HFFc6 (cell line): ENCODE results near the gene PAK1. TPM values are rescaled to one million over a fixed set of nuclear protein-coding genes. Genes with fewer than 3 reads are reported as not detected.

Experiments used
- DNase-seq: peaks from one replicate; pipeline ENCODE4 v3.0.0-alpha.2; 2018
- H3K27ac Mint-ChIP-seq: 2 replicates; pipeline ENCODE4 v1.8.0; 2020; ENCODE audit warnings: mild to moderate bottlenecking, mixed read lengths
- H3K27me3 Mint-ChIP-seq: 2 replicates; pipeline ENCODE4 v1.8.0; 2021; ENCODE audit warnings: mild to moderate bottlenecking, moderate library complexity, mixed read lengths; ENCODE audit not compliant: insufficient read depth
- H3K36me3 Mint-ChIP-seq: 2 replicates; pipeline ENCODE4 v1.8.0; 2021; ENCODE audit warnings: low read depth, mixed read lengths
- H3K4me1 Mint-ChIP-seq: 2 replicates; pipeline ENCODE4 v1.8.0; 2020; ENCODE audit warnings: low read depth, mixed read lengths
- H3K4me3 Mint-ChIP-seq: 2 replicates; pipeline ENCODE4 v1.8.0; 2020; ENCODE audit warnings: mild to moderate bottlenecking, moderate library complexity, mixed read lengths
- H3K9me3 Mint-ChIP-seq: 2 replicates; pipeline ENCODE4 v1.8.0; 2020; ENCODE audit warnings: mild to moderate bottlenecking, mixed read lengths
- total RNA-seq, 6 experiments: library from RNA; stranded (reverse); fragmentation: NEBNext Ultra II Directional; extraction: Animal tissue kit (Norgen Biotek cat#: 25700); gene quantifications; 2 replicates in 1 of 6; 3 replicates in 5 of 6; pipeline ENCODE4 v1.2.3, GENCODE V29; 2021
- TF ChIP-seq, protein P1 (sequence below): fragments of 200-600 bp; sonication (generic); IDR thresholded peaks from 2 replicates; pipeline ENCODE4 v1.5.0; 2021; ENCODE audit warnings: antibody characterized with exemption, mild to moderate bottlenecking

The PAK1 gene
- total RNA-seq, 6 experiments from 2014 or later = 41.7 to 52.2 (median 48.8) TPM

- peaks cover 3% of the 10 kb centered on the region; the same call in 1 of the 2 replicates for H3K9me3 Mint-ChIP-seq
- TF ChIP-seq, protein P1, sequence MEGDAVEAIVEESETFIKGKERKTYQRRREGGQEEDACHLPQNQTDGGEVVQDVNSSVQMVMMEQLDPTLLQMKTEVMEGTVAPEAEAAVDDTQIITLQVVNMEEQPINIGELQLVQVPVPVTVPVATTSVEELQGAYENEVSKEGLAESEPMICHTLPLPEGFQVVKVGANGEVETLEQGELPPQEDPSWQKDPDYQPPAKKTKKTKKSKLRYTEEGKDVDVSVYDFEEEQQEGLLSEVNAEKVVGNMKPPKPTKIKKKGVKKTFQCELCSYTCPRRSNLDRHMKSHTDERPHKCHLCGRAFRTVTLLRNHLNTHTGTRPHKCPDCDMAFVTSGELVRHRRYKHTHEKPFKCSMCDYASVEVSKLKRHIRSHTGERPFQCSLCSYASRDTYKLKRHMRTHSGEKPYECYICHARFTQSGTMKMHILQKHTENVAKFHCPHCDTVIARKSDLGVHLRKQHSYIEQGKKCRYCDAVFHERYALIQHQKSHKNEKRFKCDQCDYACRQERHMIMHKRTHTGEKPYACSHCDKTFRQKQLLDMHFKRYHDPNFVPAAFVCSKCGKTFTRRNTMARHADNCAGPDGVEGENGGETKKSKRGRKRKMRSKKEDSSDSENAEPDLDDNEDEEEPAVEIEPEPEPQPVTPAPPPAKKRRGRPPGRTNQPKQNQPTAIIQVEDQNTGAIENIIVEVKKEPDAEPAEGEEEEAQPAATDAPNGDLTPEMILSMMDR = no peak
- H3K36me3 Mint-ChIP-seq = peaks cover 34% of the 10 kb centered on the region
- peak overlapping the region; percentile 63 for H3K27ac Mint-ChIP-seq
- H3K4me1 Mint-ChIP-seq = peaks cover 74% of the 10 kb centered on the region
- no peak overlapping the region for H3K4me3 Mint-ChIP-seq
- DNase-seq = peak; percentile 36
- no peaks in the 10 kb centered on the region for H3K27me3 Mint-ChIP-seq
Observed at GRCh38 chr11:77381729-77382665, 91.9 kb downstream of the PAK1 start.

- Mint-ChIP-seq H3K36me3 (peaks cover 40% of the 10 kb centered on the region), H3K4me3 (no peak overlapping the region)
- TF ChIP-seq, protein P1 = no peak
Observed at GRCh38 chr11:77379934-77380333, 94.0 kb downstream of the PAK1 start.

DNA sequence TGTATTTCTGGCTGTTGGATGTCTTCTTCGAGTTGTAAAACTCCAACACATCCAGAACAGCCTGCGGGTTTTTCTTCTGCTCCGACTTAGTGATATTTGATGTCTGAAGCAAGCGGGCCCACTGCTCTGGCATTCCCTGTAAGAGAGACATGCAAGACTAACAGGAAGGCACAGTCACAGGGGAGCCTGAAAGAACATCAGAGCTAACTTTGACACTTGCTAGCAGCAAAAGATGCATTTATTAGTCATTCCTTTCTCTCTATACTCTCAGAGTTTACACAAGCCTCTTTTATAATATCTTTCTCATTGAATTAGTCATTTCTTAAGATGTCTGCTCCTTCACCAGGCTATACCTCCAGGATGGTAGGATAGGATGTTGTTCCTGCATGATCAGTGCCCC lies 94.6 kb downstream of the PAK1 start:
- Mint-ChIP-seq H3K27me3 (no peaks in the 10 kb centered on the region), H3K4me1 (peaks cover 75% of the 10 kb centered on the region), H3K36me3 (peaks cover 36% of the 10 kb centered on the region), H3K4me3 (no peak overlapping the region), H3K27ac (peak overlapping the region; percentile 65), H3K9me3 (peaks cover 3% of the 10 kb centered on the region; the same call in 1 of the 2 replicates)
- DNase-seq = peak; percentile 36
- TF ChIP-seq, protein P1 = no peak

More at GRCh38 chr11:77379934-77380333, 94.0 kb downstream of the PAK1 start:
- DNase-seq = no peak
- H3K9me3 Mint-ChIP-seq = peaks cover 3% of the 10 kb centered on the region; the same call in 1 of the 2 replicates
- H3K27ac Mint-ChIP-seq = peak overlapping the region; percentile 65
- H3K4me1 Mint-ChIP-seq = peaks cover 73% of the 10 kb centered on the region
- H3K27me3 Mint-ChIP-seq = no peaks in the 10 kb centered on the region

GRCh38 chr11:77377734-77378133 lies 96.2 kb downstream of the PAK1 start:
- H3K4me1 Mint-ChIP-seq = peaks cover 68% of the 10 kb centered on the region
- TF ChIP-seq, protein P1 = no peak
- H3K27ac Mint-ChIP-seq = peak overlapping the region; percentile 45; the same call in 1 of the 2 replicates
- no peaks in the 10 kb centered on the region for H3K27me3 Mint-ChIP-seq
- no peak overlapping the region for H3K4me3 Mint-ChIP-seq
- no peaks in the 10 kb centered on the region for H3K9me3 Mint-ChIP-seq
- DNase-seq = no peak
- H3K36me3 Mint-ChIP-seq = peaks cover 31% of the 10 kb centered on the region

- TF ChIP-seq, protein P1 = no peak
- H3K4me1 Mint-ChIP-seq = peaks cover 55% of the 10 kb centered on the region
- H3K9me3 Mint-ChIP-seq = no peaks in the 10 kb centered on the region
- 0 out of 2 replicates have a peak overlapping the region, but pooled peaks have one; percentile 11 for H3K4me3 Mint-ChIP-seq
- H3K27me3 Mint-ChIP-seq = no peaks in the 10 kb centered on the region
- DNase-seq = no peak
- peak overlapping the region; percentile 82 for H3K27ac Mint-ChIP-seq
- H3K36me3 Mint-ChIP-seq = peaks cover 33% of the 10 kb centered on the region
Observed at GRCh38 chr11:77375107-77375506, 98.8 kb downstream of the PAK1 start.
